Measurements from ENCODE around the gene KRTAP10-9. TPM values are rescaled to one million over a fixed set of nuclear protein-coding genes. Genes with fewer than 3 reads are reported as not detected.
"Not testable (repeated sequence)": the region's sequence is repeated elsewhere in the genome, so short reads cannot be mapped to it uniquely, and the experiment has no call there.

Gene KRTAP10-9
- total RNA-seq, 2 donors from 2014 or later: not detected

- Histone ChIP-seq H3K27me3 (replicated peaks; ENCODE audit: insufficient read depth) (no peaks in the 10 kb centered on the region), H3K9me3 (no peaks in the 10 kb centered on the region), H3K4me3 (no peak overlapping the region), H3K4me1 (ENCODE audit: control insufficient read depth in 1 of 2, low read depth in 2 of 2) (no peaks in the 10 kb centered on the region), H3K36me3 (no peaks in the 10 kb centered on the region), H3K27ac (no peak overlapping the region)
- DNase-seq (ENCODE audit: low spot score) (no peak), ATAC-seq (ENCODE audit: insufficient number of reproducible peaks, low FRiP score, low read depth) (no peak)
- TF ChIP-seq, protein P1, sequence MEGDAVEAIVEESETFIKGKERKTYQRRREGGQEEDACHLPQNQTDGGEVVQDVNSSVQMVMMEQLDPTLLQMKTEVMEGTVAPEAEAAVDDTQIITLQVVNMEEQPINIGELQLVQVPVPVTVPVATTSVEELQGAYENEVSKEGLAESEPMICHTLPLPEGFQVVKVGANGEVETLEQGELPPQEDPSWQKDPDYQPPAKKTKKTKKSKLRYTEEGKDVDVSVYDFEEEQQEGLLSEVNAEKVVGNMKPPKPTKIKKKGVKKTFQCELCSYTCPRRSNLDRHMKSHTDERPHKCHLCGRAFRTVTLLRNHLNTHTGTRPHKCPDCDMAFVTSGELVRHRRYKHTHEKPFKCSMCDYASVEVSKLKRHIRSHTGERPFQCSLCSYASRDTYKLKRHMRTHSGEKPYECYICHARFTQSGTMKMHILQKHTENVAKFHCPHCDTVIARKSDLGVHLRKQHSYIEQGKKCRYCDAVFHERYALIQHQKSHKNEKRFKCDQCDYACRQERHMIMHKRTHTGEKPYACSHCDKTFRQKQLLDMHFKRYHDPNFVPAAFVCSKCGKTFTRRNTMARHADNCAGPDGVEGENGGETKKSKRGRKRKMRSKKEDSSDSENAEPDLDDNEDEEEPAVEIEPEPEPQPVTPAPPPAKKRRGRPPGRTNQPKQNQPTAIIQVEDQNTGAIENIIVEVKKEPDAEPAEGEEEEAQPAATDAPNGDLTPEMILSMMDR (IDR thresholded peaks at IDR 0.05): no peak
These were observed 37.8 kb upstream of the KRTAP10-9 start for GRCh38 chr21:44589094-44589493.

DNA sequence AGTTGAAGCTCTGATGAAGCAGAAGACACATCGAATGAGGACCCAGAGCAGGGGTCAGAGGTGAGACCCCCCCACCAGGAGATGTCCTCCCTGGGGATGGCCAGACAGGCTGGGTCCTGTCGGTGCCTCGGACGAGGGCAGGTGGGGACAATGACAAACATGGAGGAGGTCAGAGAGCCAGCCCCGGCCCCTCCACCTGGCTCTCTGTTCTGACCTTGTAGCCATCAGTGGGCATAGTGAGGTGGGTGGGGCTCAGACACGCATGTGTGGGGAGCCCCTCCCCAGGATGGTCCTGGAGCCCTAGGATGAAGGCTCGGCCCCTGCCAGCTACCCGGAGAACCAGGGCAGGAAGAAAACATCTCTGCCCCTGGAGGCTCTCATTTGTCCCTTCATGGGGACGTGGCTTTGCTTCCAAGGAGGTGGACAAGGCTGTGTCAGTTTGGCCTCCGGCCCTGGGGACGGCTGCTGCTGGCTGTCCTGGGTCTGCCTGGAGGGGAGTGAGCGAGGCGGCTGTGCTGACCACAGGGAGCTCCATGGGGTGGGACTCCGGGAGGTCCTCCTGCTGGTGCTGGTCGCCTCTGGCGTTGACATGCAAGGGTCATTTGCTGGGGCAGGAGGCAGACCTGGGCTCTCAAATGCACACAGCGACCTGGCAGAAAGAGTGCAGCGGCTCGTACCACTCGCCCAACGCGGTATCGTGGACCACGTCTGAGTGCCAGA lies 37.1 kb upstream of the KRTAP10-9 start:
- no peak overlapping the region for H3K27ac ChIP-seq
- no peaks in the 10 kb centered on the region for H3K9me3 ChIP-seq
- DNase-seq (ENCODE audit: low spot score) (no peak), ATAC-seq (ENCODE audit: insufficient number of reproducible peaks, low FRiP score, low read depth) (no peak)
- H3K27me3 ChIP-seq (replicated peaks; ENCODE audit: insufficient read depth): no peaks in the 10 kb centered on the region
- H3K4me3 ChIP-seq: no peak overlapping the region
- TF ChIP-seq, protein P1 (IDR thresholded peaks at IDR 0.05): no peak
- no peaks in the 10 kb centered on the region for H3K36me3 ChIP-seq
- H3K4me1 ChIP-seq (ENCODE audit: control insufficient read depth in 1 of 2, low read depth in 2 of 2): no peaks in the 10 kb centered on the region

DNA sequence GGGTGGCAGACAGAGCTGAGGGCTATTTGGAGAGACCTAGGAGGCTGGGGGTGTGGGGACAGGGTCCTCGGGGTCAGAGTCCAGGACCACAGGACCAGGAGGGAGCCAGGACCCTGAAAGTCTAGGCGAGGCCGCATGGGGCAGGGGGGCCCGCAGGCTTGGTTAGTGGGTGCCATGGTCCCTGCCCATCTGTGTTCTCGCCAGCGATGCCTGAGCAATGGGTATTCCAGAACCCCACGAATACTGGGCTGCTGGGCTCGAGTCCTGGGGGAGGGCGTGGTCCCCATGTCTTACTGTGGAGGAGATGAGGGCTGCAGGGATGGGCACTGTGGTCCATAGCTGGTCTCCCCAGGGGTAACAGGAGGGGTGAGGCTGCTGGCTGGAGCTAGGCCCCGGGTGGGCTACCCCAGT lies 36.6 kb upstream of the KRTAP10-9 start:
- Histone ChIP-seq H3K9me3 (no peaks in the 10 kb centered on the region), H3K4me3 (no peak overlapping the region), H3K27ac (no peak overlapping the region), H3K27me3 (replicated peaks; ENCODE audit: insufficient read depth) (no peaks in the 10 kb centered on the region), H3K4me1 (ENCODE audit: control insufficient read depth in 1 of 2, low read depth in 2 of 2) (no peaks in the 10 kb centered on the region), H3K36me3 (no peaks in the 10 kb centered on the region)
- TF ChIP-seq, protein P1 (IDR thresholded peaks at IDR 0.05): no peak
- DNase-seq (ENCODE audit: low spot score) (no peak), ATAC-seq (ENCODE audit: insufficient number of reproducible peaks, low FRiP score, low read depth) (no peak)

DNA sequence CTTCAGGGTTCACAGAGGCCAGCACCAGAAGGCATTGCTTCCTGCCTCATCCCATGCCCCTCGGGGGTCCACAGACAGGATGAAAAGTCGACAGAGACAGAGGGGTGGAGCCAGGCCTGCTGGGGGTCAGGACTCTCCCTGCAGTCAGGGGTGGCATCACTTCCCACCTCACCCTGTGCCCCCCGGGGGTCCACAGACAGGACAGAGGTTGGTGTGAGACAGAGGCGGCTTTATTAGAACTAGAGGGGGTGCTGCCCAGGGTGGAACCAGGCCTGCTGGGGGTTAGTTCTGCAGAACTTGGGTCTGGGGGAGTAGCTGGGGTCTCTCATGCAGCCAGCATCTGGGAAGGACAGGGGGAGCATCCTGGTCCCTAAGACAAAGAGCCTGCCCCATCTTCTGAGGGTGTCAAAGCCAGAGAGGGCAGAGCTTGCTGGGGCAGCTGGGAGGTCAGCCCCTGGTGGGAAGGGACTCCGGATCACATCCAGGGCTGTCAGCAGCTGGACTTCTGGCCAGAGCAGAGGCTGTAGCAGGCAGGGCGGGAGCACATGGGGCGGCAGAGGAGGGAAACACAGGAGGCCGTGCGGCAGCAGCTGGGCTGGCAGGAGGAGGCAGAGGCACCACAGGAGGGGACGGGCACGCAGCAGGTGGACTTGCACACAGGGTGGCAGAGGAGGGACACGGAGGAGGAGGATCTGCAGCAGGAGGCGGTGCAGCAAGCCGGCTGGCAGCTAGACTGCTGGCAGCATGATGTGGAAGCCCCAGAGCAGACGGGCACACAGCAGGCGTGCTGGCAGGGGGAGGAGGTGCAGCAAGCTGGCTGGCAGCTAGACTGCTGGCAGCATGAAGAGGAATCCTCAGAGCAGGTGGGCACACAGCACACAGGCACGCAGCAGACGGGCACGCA lies 35.7 kb upstream of the KRTAP10-9 start:
- not testable (repeated sequence) for H3K27ac ChIP-seq; ATAC-seq (ENCODE audit: insufficient number of reproducible peaks, low FRiP score, low read depth); H3K27me3 ChIP-seq (replicated peaks; ENCODE audit: insufficient read depth); H3K36me3 ChIP-seq; DNase-seq (ENCODE audit: low spot score); H3K9me3 ChIP-seq; H3K4me3 ChIP-seq; H3K4me1 ChIP-seq (ENCODE audit: control insufficient read depth in 1 of 2, low read depth in 2 of 2)

DNA sequence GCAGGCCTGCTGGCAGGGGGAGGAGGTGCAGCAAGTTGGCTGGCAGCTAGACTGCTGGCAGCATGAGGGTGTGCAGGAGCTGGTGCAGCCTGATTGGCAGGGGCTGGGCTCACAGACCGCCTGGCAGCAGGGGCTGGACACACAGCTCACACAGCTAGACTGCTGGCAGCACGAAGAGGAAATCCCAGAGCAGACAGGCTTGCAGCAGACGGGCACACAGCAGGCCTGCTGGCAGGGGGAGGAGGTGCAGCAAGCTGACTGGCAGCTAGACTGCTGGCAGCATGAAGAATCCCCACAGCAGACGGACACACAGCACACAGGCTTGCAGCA lies 35.1 kb upstream of the KRTAP10-9 start:
- not testable (repeated sequence) for H3K27me3 ChIP-seq (replicated peaks; ENCODE audit: insufficient read depth); H3K9me3 ChIP-seq; H3K27ac ChIP-seq; DNase-seq (ENCODE audit: low spot score); ATAC-seq (ENCODE audit: insufficient number of reproducible peaks, low FRiP score, low read depth); H3K4me3 ChIP-seq; H3K4me1 ChIP-seq (ENCODE audit: control insufficient read depth in 1 of 2, low read depth in 2 of 2); H3K36me3 ChIP-seq

Data from thoracic aorta (tissue), 2 donors.